SU-DHL-6 (cell line): ENCODE data around the gene FAM32A.

ENCODE experiments used
- H2AFZ ChIP-seq: fragments of 200-600 bp; sonication (generic); 2 replicates; pipeline ENCODE4 v1.6.1; 2014; ENCODE audit warnings: low read depth, mild to moderate bottlenecking, moderate library complexity, mixed read lengths, antibody characterized with exemption, low read length; ENCODE audit not compliant: severe bottlenecking
- H3F3A ChIP-seq: fragments of 200-600 bp; shearing (Covaris generic); 2 replicates; pipeline ENCODE4 v1.6.0; 2016; ENCODE audit warnings: antibody characterized with exemption, mild to moderate bottlenecking; ENCODE audit not compliant: insufficient read depth
- H3K27ac ChIP-seq: fragments of 200-600 bp; sonication (generic); 2 replicates; pipeline ENCODE4 v1.5.1; 2016; ENCODE audit warnings: low read depth, mild to moderate bottlenecking, low read length, moderate library complexity, mixed read lengths
- H3K27me3 ChIP-seq: fragments of 200-600 bp; sonication (generic), shearing (Covaris generic); 2 replicates; pipeline ENCODE4 v1.6.0; 2014; ENCODE audit warnings: mild to moderate bottlenecking, low read length
- H3K36me3 ChIP-seq: fragments of 200-600 bp; sonication (generic); 2 replicates; pipeline ENCODE4 v1.6.1; 2014; ENCODE audit warnings: mild to moderate bottlenecking, low read length, mixed read lengths
- H3K4me2 ChIP-seq: fragments of 300-600, 200-600 bp; shearing (Covaris generic), sonication (generic); 2 replicates; pipeline ENCODE4 v1.6.0; 2014; ENCODE audit warnings: low read length, low read depth, mild to moderate bottlenecking; ENCODE audit not compliant: poor library complexity, severe bottlenecking
- H3K4me3 ChIP-seq: fragments of 200-600 bp; sonication (generic); 2 replicates; pipeline ENCODE4 v1.5.1; 2014; ENCODE audit warnings: antibody characterized with exemption, low read length, mild to moderate bottlenecking, mixed read lengths; ENCODE audit not compliant: insufficient read depth, poor library complexity, severe bottlenecking
- H3K79me2 ChIP-seq: fragments of 200-600 bp; sonication (generic); 2 replicates; pipeline ENCODE4 v1.6.1; 2014; ENCODE audit warnings: mild to moderate bottlenecking, low read length, moderate library complexity; ENCODE audit not compliant: insufficient read depth
- H3K9ac ChIP-seq: fragments of 200-600 bp; sonication (generic); 2 replicates; pipeline ENCODE4 v1.7.0; 2014; ENCODE audit warnings: mild to moderate bottlenecking, low read length
- H3K9me2 ChIP-seq: fragments of 200-600 bp; sonication (generic); replicated peaks from 2 replicates; pipeline ENCODE4 v1.6.1; 2014; ENCODE audit warnings: low read length; ENCODE audit not compliant: insufficient read depth
- H3K9me3 ChIP-seq: fragments of 200-600 bp; sonication (generic); 2 replicates; pipeline ENCODE4 v1.6.1; 2014; ENCODE audit warnings: low read length, mixed read lengths; ENCODE audit not compliant: insufficient read depth
- H4K20me1 ChIP-seq: fragments of 200-600 bp; sonication (generic); 2 replicates; pipeline ENCODE4 v1.6.1; 2014; ENCODE audit warnings: low read depth, mild to moderate bottlenecking, antibody characterized with exemption, low read length, moderate library complexity, mixed read lengths
- CTCF ChIP-seq: fragments of 200-600 bp; sonication (generic); IDR thresholded peaks from one replicate; pipeline ENCODE4 v1.5.1; 2017; ENCODE audit warnings: antibody characterized with exemption, mild to moderate bottlenecking, low read length, moderate library complexity; ENCODE audit not compliant: insufficient read depth, poor library complexity, severe bottlenecking
- EZH2phosphoT487 ChIP-seq: fragments of 200-600 bp; sonication (generic), shearing (Covaris generic); conservative IDR thresholded peaks from 2 replicates; pipeline ENCODE4 v1.6.1; 2018; ENCODE audit warnings: mild to moderate bottlenecking, antibody characterized with exemption, low read length, moderate library complexity, mixed read lengths

Gene FAM32A

GRCh38 chr19:16232568-16232967, 47.4 kb downstream of the FAM32A start:
- Histone ChIP-seq H3K27ac (no peak overlapping the region), H3K9me2 (no peaks in the 10 kb centered on the region), H3K79me2 (no peaks in the 10 kb centered on the region), H3K36me3 (no peaks in the 10 kb centered on the region), H3K9me3 (no peaks in the 10 kb centered on the region), H3K9ac (no peak overlapping the region), H3F3A (no peaks in the 10 kb centered on the region), H3K27me3 (no peaks in the 10 kb centered on the region), H4K20me1 (no peaks in the 10 kb centered on the region), H3K4me3 (no peak overlapping the region), H2AFZ (no peak overlapping the region), H3K4me2 (no peak overlapping the region)
- TF ChIP-seq CTCF (no peak), EZH2phosphoT487 (no peak)

- Histone ChIP-seq H3K36me3 (no peaks in the 10 kb centered on the region), H3K79me2 (no peaks in the 10 kb centered on the region), H3K4me2 (no peak overlapping the region), H3K27ac (no peak overlapping the region), H2AFZ (no peak overlapping the region), H3K4me3 (no peak overlapping the region), H3K27me3 (no peaks in the 10 kb centered on the region), H3K9me3 (no peaks in the 10 kb centered on the region), H3K9me2 (no peaks in the 10 kb centered on the region), H3K9ac (no peak overlapping the region), H3F3A (peaks cover 2% of the 10 kb centered on the region; the same call in 1 of the 2 replicates), H4K20me1 (no peaks in the 10 kb centered on the region)
- no peak for TF ChIP-seq CTCF
- no peak for TF ChIP-seq EZH2phosphoT487
These were observed 48.0 kb downstream of the FAM32A start for GRCh38 chr19:16233081-16233776.

GRCh38 chr19:16233836-16234551, 48.8 kb downstream of the FAM32A start:
- no peak overlapping the region for H3K9ac ChIP-seq
- no peaks in the 10 kb centered on the region for H4K20me1 ChIP-seq
- no peak overlapping the region for H3K4me2 ChIP-seq
- H3K9me3 ChIP-seq: no peaks in the 10 kb centered on the region
- no peak overlapping the region for H3K4me3 ChIP-seq
- no peak overlapping the region for H2AFZ ChIP-seq
- no peak overlapping the region for H3K27ac ChIP-seq
- H3F3A ChIP-seq: peaks cover 5% of the 10 kb centered on the region; the same call in 1 of the 2 replicates
- no peaks in the 10 kb centered on the region for H3K36me3 ChIP-seq
- no peaks in the 10 kb centered on the region for H3K27me3 ChIP-seq
- H3K9me2 ChIP-seq: no peaks in the 10 kb centered on the region
- no peaks in the 10 kb centered on the region for H3K79me2 ChIP-seq
- no peak for TF ChIP-seq EZH2phosphoT487
- TF ChIP-seq CTCF: no peak
